Type B pancreatic cell (in vitro differentiated cells): ENCODE results near the gene SP100. TPM values are rescaled to one million over a fixed set of nuclear protein-coding genes. Genes with fewer than 3 reads are reported as not detected.

Experiments used
- DNase-seq: peaks from one replicate; pipeline ENCODE4 v3.0.0; 2021; ENCODE audit warnings: mixed read lengths; ENCODE audit not compliant: unreplicated experiment; ENCODE audit errors: extremely low spot score
- H3K27ac Mint-ChIP-seq: 2 replicates; pipeline ENCODE4 v1.8.0; 2021; ENCODE audit warnings: mild to moderate bottlenecking, mixed read lengths
- H3K27me3 Mint-ChIP-seq: 2 replicates; pipeline ENCODE4 v1.8.0; 2021; ENCODE audit warnings: mixed read lengths
- H3K36me3 Mint-ChIP-seq: 2 replicates; pipeline ENCODE4 v1.8.0; 2021; ENCODE audit warnings: mixed read lengths
- H3K4me1 Mint-ChIP-seq: one replicate; pipeline ENCODE4 v1.8.0; 2021; ENCODE audit warnings: mixed read lengths; ENCODE audit not compliant: unreplicated experiment
- H3K4me3 Mint-ChIP-seq: 2 replicates; pipeline ENCODE4 v1.8.0; 2021; ENCODE audit warnings: mild to moderate bottlenecking, mixed read lengths
- H3K9me3 Mint-ChIP-seq: 2 replicates; pipeline ENCODE4 v1.8.0; 2021; ENCODE audit warnings: mixed read lengths
- CTCF ChIP-seq: fragments of 200-600 bp; sonication (generic); conservative IDR thresholded peaks from 2 replicates; pipeline ENCODE4 v1.5.0; 2021; ENCODE audit warnings: antibody characterized with exemption, mild to moderate bottlenecking
- total RNA-seq: library from RNA; stranded (reverse); gene quantifications from 2 replicates; pipeline ENCODE4 v1.2.1, GENCODE V29; 2021; ENCODE audit warnings: low replicate concordance

SP100 gene
- total RNA-seq, 1 donor from 2014 or later, result 21.7 TPM

DNA sequence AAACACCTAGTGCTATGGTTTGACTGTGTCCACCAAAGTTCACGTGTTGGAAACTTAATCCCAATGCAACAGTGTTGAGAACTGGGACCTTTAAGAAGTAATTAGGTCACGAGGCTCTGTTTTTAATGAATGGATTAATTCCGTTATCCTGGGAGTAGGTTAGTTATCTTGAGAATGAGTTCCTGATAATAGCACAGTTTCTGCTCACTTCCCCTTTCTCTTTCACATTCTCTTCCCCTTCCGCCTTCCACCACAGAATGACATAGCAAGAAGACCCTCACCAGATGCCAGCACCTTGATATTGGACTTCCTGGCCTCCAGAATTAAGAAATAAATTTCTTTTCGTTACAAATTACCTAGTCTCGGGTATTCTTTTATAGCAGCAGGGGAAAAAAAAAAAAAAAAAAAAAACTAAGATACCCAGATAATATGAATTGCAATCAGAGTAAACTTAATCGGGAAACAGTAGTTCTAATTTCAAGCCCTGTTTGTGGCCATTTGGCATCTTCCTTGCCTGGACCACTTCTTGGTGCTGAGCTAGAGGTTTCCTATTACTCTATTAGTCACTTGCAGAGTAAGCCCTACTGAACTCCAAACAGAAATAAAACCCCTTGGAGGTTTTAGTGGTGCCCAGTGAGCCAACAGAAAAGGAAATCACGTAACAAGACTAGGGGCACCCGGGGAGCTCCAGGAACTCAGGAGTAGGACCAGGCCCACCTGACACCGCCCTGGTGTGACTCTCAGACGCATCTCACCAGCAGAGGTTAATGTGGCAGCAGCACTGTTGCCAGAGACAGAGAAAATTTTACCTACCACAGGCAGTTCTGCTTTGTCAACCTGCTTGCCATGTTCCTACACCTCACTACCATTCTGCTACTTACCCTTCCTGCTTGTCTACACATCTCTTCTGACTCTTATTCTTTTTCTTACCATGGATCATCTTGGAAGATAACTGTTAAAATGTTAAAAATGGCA is 149.1 kb downstream of the SP100 start:
- TF ChIP-seq CTCF, result no peak
- H3K36me3 Mint-ChIP-seq, result no peaks in the 10 kb centered on the region
- no peaks in the 10 kb centered on the region for H3K9me3 Mint-ChIP-seq
- H3K27ac Mint-ChIP-seq, result no peak overlapping the region
- H3K27me3 Mint-ChIP-seq, result peaks cover 3% of the 10 kb centered on the region
- no peak overlapping the region for H3K4me3 Mint-ChIP-seq
- no peak for DNase-seq
- no peaks in the 10 kb centered on the region for H3K4me1 Mint-ChIP-seq

GRCh38 chr2:230569298-230569697 is 153.3 kb downstream of the SP100 start:
- Mint-ChIP-seq H3K4me3 (no peak overlapping the region), H3K27ac (no peak overlapping the region), H3K36me3 (no peaks in the 10 kb centered on the region), H3K9me3 (no peaks in the 10 kb centered on the region), H3K4me1 (no peaks in the 10 kb centered on the region), H3K27me3 (peaks cover 3% of the 10 kb centered on the region)
- TF ChIP-seq CTCF, result no peak
- no peak for DNase-seq

- H3K36me3 Mint-ChIP-seq, result no peaks in the 10 kb centered on the region
- no peaks in the 10 kb centered on the region for H3K4me1 Mint-ChIP-seq
- no peak for DNase-seq
- TF ChIP-seq CTCF, result no peak
- no peaks in the 10 kb centered on the region for H3K9me3 Mint-ChIP-seq
- H3K27me3 Mint-ChIP-seq, result peaks cover 10% of the 10 kb centered on the region
- H3K27ac Mint-ChIP-seq, result no peak overlapping the region
- H3K4me3 Mint-ChIP-seq, result no peak overlapping the region
Measured at GRCh38 chr2:230570987-230571386, 155.0 kb downstream of the SP100 start.

DNA sequence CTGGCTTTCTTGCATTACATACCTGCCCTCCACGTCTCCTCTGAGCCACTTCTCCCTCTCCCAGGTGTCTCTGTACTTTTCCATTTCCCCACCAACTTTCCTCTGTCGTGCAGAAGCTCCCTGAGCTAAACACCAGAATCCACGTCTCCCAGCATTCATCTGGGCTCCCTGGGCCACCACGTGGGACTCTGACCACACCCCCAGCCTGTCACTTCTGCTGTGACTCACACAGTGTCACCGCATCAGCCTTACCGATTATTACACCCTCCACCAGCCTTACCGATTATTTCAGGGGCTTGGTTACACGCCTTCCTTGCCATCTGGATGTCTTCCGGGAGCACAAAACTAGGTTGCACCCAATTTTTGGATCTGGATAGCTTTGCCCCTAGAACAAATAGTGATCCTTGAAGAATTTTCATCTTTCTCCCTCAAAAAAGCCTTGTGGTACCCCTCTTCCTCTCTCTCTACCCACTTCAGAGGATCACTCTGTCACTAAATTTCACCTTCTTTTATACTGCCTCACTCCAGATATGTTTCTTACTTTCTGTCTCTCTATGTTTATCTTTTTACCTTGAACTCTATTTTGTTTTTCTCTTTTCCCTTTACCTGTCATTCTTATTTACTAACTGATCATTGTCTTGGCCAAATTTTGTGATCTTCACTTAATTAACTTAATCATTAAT is 159.8 kb downstream of the SP100 start:
- Mint-ChIP-seq H3K27ac (no peak overlapping the region), H3K4me1 (no peaks in the 10 kb centered on the region)
- no peak for DNase-seq

GRCh38 chr2:230577114-230577513 is 161.1 kb downstream of the SP100 start:
- Mint-ChIP-seq H3K9me3 (peaks cover under 1% of the 10 kb centered on the region), H3K4me3 (no peak overlapping the region), H3K27ac (no peak overlapping the region), H3K36me3 (no peaks in the 10 kb centered on the region), H3K4me1 (no peaks in the 10 kb centered on the region), H3K27me3 (peaks cover 9% of the 10 kb centered on the region)
- no peak for DNase-seq
- TF ChIP-seq CTCF, result no peak

More for the DNA sequence above, 159.8 kb downstream of the SP100 start:
- Mint-ChIP-seq H3K9me3 (no peaks in the 10 kb centered on the region), H3K4me3 (no peak overlapping the region), H3K27me3 (peaks cover 9% of the 10 kb centered on the region), H3K36me3 (no peaks in the 10 kb centered on the region)
- no peak for TF ChIP-seq CTCF
